NCI-H2081 treated with DMSO at 0.1 percent for 48 hours (cell line): ENCODE results near the gene TRPM2.

Experiments used
- DNase-seq: peaks from one replicate; lab custom pipeline; 2025; lab: John Stamatoyannopoulos, UW

TRPM2 gene

DNA sequence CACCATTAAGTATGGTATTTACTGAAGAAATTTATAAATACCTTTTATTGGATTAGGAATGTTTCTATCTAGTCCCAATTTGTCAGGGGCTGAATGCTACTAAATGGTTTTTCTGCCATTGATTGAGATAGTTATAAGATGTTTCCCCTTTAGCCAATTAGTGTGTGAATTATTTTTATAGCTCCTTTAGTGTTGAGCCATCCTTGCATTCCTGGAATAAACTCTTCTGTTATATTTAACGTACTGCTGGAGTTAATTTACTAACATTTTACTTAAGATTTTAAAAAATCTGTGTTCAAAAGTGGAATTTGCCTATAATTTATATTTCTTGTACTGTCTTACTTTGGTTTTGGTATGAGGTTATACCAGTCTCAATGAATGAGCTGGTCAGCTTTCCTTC, 76.5 kb downstream of the TRPM2 start:
- DNase-seq = no peak

DNA sequence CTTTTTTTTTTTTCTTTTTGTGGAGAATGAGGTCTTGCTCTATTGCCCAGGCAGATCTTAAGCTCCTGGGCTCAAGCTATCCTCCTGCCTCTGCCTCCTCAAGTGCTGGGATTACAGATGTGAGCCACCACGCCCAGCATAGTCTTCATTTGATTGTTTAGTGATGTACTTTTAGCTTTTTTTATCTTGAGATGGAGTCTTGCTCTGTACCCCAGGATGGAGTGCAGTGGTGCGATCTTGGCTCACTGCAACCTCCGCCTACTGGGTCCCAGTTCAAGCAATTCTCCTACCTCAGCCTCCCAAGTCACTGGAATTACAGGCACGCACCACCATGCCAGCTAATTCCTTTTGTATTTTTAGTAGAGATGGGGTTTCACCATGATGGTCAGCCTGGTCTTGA, 77.9 kb downstream of the TRPM2 start:
- DNase-seq = no peak

DNA sequence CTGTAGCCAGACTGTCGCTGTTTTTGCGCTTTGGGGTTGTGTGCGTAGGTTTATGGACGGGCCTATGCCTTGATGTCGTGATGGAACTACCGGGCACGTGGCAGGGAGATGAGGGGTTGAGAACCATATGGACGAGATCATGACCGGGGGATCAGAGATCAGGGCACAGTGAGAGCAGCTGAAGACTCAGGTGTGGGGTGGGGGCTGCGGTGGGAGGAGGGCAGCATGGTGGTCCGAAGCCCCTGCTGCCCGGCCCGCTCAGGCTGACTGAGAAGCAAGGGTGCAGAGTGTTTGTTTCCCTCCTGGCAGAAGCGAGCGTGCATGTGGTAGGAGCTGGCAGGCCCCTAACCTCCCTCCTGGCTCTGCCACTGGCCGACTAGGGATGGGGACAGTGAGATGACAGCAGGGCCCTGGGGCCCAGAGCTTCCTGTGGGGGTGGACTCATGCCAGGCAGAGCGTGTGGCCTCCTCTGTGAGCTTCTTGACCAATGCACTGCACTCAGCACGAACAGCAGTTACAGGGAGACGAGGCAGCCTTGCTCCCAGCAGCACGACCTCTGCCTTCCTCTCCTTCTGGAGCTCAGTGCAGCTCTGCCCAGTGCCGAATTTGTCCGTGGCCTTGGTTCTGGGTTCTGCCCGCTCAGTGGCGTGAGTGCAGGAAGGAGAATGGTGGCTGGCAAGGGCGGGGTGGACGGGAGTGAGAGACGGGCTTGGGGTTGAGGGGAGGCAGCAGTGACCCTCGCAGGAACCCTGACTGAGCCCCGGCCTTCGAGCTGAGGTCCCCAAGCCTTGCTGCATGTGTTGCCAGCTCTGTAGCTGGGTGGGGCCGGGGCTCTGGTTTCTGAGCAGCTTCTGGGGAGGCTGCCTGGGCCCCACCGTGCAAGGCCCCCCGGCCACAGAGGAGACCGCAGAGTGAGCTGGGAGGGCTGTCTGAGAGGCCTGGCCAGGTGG, 79.7 kb downstream of the TRPM2 start:
- no peak for DNase-seq

DNA sequence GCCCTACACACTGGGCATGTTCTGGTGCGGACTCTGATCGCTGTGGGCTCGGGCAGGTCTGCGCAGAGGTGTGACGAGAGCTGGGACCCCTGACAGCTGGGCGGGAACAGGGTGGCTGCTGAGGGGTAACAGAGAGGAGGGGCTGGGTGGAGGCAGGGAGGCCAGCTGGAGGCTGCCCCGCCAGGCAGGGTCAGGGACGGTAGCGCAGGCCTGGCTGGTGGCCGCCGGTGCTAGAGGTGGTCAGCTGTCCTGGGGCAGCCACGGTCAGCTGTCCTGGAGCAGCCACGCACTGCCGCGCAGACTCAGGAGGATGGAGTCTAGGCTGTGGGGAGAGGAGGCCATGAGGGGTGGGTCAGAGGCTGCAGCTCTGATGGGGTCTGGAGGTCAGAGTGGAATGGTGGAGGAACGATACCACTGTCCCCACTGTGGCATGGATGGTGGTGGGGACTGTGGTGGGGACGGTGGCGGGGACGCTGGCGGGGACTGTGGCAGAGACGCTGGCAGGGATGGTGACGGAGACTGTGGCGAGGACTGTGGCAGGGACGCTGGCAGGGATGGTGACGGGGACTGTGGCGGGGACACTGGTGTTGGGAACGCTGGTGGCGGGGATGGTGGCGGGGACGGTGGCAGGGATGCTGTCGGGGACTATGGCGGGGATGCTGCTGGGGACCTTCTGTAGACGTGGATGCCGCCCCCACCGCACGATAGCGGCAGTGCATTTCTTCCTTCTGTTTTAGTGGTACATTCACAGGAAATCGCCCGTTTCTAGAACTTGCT, 80.6 kb downstream of the TRPM2 start:
- no peak for DNase-seq

DNA sequence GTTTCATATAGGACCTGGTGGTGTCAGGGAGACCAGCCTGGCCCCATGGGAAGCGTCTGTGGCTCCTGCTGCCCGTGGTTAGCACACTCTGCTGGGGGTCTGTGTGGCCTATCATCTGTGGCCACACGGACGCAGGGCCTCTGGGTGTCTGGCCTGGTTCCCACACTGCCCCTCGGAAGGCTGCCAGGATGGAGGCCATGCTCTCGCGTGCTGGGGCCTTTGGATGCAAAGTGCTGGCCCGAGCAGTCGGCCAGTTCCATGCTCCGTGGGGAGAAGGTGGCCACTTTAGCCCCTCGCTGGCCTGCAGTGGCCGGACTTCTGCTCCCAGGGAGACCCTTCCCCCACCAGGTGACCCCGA, 81.1 kb downstream of the TRPM2 start:
- DNase-seq = no peak

DNA sequence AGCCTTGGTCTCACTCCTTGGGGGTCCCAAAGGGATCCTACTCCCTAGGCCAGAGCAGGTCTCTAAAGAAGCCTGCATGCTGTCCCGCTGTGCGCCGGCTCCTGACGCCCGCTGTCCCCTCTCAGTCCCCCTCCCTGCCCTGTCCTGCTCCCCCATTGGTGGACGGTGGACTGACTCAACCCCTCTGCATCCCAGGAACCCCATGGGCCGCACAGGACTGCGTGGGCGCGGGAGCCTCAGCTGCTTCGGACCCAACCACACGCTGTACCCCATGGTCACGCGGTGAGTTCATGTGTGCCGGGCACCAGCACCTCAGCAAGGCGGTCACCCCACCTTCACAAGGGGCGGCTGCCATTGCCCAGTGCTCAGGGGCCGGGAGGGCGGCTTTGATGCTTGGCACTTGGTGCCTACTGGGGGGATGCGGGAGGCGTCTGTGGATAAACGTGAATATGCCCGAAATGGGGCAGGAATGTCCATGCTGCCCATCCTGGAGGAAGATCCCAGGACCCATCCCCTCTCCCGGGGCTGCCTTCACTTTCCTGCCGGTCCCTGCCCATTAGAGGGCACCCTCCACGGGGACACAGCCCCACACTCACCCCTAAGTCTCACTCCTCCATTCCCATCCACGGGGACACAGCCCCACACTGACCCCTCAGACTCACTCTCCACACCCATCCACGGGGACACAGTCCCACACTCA, 81.7 kb downstream of the TRPM2 start:
- no peak for DNase-seq

DNA sequence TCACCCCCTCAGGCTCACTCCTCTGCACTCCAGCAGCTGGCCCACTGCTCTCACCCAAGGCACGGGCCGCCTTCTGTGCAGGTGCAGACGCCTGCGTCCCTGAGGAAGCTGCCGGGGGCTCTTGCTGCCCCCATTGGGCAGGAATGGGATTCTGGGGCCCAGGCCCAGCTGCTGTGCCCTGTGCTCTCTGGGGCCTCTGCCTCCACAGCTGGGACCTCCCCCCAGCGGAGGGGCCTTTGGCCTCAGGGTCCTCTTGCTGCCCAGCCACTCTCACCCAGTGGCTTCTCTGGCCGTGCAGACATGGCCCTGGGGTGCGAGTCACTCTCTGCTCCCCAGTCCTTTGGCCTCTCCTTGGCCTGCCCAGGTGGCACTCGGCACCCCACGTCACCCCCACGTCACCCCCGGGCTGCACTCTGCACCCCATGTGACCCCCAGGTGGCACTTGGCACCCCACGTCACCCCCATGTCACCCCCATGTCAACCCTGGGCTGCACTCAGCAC, 82.7 kb downstream of the TRPM2 start:
- no peak for DNase-seq

DNA sequence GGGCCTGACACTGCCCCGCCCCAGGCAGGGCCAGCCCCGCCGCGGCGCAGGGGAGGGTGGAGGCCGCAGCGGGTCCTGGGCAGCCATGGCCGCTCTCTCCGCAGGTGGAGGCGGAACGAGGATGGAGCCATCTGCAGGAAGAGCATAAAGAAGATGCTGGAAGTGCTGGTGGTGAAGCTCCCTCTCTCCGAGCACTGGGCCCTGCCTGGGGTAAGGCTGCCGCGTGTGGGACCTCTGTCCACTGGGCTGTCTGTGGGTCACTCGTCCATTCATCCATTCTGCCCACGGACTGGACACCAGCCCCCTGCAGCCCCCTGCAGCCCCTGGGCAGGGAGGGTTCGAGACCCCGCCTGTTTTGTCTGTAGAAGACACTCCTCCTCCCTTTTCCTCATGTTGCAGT, 83.5 kb downstream of the TRPM2 start:
- no peak for DNase-seq

DNA sequence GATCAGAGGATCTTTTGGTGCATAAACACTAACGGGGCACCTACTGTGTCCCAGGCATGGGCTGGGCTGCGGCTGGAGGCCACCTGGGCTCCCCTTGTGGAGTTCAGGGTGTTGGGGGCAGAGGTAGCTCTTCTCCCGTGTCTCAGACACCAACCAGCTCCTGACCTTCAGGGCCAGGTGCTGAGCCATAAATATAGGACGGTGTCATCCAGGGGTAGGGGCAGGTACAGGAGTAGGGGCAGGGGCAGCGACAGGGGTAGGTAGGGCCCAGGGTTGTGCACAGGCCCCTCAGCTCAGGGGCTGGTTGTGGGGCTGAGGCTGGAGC, 83.9 kb downstream of the TRPM2 start:
- DNase-seq = no peak

DNA sequence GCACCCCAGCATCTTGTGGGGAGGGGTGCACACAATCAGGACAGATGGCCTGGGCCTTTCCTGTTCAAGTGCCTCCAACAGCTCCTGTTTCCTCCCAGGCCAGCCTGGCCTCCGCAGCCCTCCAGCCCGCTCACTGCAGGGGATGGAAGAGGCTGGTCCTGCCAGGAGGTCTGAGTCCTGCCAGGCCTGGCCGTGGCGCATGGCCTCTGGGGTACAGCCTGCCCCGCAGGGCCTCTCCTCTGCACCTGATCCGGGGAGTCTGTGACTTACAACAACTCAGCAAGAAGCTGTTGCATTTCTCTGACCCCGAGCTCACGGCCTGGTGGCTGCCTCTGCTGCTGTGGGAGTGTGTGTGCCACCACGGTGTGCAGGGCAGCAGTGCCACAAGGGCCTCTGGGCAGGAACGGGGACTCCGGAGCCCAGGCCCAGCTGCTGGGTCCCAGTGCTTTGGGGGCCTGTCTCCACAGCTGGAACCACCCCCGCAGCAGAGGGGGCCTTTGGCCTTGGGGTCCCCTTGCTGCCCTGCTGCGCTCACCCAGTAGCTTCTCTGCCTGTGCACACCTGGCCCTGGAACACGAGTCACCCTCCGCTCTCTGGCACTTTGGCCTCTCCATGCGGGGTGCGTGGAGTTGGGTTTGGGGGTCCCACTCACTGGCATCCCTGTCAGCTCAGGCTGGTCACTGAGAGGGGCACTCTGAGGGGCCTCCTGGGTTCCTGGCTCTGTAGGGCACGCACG, 84.4 kb downstream of the TRPM2 start:
- DNase-seq = no peak

DNA sequence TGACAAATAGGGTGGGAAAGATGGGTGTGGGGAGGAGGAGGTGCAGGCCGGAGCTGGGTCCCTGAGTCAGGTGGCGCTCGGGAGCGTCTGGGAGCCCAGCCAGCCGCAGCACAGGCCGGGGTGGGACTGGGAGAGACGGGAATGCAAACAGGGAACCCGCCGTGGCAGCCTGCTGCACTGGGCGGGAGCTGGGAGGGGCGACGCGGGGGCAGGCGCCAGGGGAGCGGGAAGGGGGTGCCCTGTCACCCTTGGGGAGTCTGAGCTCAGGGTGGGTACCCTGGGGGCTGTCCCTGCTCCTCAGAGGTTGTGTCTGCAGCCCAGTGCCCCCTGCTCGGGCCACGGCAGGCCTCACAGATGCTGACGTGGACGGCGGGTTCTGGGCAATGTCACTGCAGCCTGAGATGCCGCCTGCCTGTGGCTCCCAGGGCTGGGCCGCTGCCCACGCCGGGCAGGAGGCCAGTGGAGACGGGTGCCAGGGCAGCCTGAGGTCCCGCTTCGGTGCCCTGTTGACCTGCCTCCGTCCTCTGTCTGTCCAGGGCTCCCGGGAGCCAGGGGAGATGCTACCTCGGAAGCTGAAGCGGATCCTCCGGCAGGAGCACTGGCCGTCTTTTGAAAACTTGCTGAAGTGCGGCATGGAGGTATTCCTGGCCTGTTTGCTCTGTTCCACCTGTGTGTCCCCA, 85.2 kb downstream of the TRPM2 start:
- no peak for DNase-seq

DNA sequence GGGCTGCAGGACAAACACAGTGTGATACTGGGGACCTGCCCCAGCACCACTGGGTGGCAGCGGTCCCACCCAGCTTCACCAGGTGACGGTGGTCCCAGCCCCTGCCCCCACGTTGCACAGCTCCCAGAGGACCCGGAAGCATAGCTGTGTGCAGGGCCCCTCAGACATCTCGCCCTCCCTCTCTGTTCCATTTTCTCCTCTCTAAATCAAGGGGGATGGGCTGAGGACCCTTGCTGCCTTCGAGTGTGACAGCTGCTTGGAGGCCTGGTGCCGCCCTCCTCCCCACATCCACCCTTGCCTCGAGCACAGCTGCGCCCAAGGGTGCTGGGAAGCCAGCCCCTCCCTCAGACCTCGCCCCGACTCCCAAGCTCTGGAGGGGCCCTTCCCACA, 85.8 kb downstream of the TRPM2 start:
- no peak for DNase-seq

DNA sequence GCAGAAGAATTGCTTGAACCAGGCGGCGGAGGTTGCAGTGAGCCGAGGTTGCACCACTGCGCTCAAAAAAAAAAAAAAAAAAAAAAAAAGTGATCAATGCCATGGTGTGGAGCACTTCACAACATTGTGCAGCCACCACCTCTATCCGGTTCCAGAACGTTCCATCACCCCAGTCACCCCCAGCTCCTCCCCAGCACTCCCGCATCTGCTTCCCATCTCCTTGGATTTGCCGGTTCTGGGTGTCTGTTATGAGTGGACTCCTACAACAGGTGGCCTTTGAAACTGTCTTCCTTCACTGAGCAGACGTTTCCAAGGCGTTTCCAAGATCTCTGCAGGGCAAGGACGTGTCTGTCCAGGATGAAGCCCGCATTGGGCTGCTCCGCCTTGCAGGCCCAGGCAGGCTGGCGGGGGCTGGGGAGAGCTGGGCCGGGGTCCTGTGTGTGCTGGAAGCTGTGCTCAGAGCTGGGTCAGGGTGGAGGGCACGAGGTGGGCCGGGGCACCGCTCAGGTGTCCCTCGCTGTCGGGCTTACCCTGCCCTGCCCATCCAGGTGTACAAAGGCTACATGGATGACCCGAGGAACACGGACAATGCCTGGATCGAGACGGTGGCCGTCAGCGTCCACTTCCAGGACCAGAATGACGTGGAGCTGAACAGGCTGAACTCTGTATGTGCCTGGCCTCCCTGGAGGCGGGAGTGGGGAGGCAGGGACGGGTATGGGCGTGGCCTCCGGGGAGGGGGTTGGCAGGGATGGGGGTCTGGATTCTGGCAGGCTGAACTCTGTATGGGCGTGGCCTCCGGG, 87.0 kb downstream of the TRPM2 start:
- no peak for DNase-seq

DNA sequence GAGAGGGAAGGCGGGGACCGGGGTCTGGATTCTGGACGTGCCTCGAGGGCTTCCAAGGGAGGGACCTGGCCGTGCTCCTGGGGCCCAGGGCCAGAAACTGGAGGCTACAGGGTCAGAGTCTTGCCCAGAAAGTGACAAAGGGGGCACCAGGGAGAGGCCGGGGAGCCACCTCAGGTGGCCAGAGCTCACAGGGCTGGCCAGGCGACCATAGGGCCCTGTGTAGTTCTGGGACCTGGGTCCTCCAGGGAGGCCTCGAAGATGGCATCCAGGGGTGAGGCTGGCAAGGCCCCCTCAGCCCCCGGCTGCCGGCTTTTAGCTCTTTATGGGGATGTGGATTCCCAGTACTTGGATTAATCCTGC, 87.6 kb downstream of the TRPM2 start:
- no peak for DNase-seq

DNA sequence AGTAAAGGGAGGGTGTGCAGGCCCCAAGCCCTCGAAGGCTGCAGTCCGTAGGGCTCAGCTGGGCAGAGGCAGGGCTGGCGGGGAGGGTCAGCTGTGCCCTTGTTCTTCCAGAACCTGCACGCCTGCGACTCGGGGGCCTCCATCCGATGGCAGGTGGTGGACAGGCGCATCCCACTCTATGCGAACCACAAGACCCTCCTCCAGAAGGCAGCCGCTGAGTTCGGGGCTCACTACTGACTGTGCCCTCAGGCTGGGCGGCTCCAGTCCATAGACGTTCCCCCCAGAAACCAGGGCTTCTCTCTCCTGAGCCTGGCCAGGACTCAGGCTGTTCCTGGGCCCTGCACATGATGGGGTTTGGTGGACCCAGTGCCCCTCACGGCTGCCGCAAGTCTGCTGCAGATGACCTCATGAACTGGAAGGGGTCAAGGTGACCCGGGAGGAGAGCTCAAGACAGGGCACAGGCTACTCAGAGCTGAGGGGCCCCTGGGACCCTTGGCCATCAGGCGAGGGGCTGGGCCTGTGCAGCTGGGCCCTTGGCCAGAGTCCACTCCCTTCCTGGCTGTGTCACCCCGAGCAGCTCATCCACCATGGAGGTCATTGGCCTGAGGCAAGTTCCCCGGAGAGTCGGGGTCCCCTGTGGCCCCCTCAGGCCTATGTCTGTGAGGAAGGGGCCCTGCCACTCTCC, 88.3 kb downstream of the TRPM2 start:
- DNase-seq = no peak

DNA sequence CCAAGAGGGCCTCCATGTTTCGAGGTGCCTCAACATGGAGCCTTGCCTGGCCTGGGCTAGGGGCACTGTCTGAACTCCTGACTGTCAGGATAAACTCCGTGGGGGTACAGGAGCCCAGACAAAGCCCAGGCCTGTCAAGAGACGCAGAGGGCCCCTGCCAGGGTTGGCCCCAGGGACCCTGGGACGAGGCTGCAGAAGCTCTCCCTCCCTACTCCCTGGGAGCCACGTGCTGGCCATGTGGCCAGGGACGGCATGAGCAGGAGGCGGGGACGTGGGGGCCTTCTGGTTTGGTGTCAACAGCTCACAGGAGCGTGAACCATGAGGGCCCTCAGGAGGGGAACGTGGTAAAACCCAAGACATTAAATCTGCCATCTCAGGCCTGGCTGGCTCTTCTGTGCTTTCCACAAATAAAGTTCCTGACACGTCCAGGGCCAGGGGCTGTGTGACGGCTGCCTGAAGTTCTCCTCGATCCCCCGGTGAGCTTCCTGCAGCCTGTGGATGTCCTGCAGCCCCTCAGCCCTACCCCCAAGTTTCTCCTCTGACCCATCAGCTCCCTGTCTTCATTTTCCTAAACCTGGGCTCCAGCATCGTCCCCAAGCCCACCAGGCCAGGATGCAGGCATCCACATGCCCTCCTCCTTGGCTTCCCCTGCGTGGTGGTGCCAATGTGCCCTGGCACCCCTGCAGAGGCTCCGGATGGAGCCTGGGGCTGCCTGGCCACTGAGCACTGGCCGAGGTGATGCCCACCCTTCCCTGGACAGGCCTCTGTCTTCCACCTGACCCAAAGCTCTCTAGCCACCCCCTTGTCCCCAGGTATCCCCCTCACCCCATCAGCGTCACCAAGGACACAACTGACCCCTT, 89.1 kb downstream of the TRPM2 start:
- no peak for DNase-seq

DNA sequence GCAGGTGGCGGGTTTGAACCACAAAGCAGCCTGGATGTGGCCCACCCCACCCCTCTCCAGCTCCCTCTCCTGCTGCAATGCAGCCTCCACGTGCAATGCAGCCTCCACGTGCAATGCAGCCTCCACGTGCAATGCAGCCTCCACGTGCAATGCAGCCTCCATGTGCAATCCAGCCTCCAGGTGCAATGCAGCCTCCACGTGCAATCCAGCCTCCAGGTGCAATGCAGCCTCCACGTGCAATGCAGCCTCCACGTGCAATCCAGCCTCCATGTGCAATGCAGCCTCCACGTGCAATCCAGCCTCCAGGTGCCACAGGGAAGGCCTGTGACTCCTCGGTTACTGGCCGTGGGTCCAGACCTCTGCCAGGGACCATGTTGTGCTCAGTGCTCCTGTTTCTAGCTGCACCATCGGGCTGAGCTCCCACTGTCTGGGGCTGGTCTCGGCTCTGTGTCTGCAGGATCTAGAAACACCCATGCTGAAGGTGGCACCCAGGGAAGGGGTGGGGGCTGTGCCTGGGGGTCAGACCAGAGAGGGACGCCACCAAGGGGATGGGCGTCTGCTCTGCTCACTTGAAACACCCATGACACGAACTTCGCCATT, 90.0 kb downstream of the TRPM2 start:
- no peak for DNase-seq

DNA sequence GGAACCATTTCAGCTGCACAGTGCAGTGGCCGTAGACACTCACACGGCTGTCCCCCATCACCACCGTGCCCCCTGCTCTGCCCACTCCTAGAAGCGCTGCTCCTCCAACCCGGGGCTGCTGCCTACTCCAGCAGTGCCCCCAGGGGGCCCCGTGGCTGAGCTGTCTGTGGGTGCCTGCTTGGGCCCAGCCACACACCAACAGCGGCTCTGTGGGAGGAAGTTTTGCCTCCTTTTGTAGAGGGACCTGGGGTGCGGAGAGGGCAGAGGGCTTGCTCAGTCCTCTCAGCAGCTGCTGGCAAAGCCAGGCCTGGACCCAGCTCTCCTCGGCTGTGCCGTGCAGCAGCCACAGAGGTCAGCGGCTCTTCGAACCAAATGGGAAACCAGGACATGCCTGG, 90.5 kb downstream of the TRPM2 start:
- DNase-seq = no peak
